ENCODE results near the gene MRPL24. TPM values are rescaled to one million over a fixed set of nuclear protein-coding genes. Genes with fewer than 3 reads are reported as not detected.

MRPL24 gene
- total and polyA plus RNA-seq, 2 of the 4 experiments (the other 2 are of a cell fraction): 68.8 to 99.5 TPM

DNA sequence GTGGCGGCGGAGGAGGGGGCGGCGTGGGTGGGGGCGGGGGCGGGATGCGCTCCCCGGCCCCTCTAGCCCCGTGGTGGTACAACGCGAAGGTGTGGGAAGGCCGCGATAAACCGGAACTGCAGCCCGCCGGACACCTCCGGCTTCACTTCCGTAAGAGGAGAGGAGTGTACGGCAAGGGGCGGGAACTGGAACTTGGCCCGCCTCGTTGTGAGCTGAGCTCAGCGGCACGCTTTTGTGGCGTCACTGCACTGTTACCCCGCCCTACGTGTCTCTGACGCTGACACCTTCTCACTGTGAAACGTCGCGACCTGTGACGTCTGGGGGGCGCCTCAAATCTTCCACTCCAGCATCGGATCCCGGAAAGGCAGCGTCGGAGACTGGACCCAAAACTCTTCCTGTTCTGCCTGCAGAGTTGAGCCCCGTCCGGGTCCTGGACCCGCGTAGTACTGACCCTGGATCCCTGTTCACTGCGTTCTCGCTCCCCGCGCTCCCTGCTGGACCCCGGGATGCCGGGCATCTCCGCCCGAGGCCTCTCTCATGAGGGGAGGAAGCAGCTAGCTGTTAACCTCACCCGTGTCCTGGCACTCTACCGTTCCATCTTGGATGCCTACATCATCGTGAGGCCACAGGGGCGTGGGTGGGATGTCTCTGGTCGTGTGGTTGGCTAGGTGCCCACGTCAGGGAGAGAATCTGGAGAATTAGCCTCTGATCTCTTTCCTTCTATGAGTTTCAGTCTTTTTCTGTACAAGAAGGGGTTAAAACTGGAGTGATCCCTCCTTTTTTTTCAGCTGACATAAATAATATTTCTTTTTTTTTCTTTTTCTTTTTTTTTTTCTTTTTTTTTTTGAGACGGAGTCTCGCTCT is 12.1 kb downstream of the MRPL24 start, which contains the start of gene ISG20L2 (continued):
- no peak for TF ChIP-seq MAFK (IDR thresholded peaks at IDR 0.05; ENCODE audit: low read depth, low read length)
- TF ChIP-seq SMC3 (IDR thresholded peaks at IDR 0.05; ENCODE audit: low read depth, low read length): no peak
- peak; percentile 79; the same call in 1 of the 2 replicates for TF ChIP-seq MAZ (IDR thresholded peaks at IDR 0.05; ENCODE audit: borderline replicate concordance, low read depth, low read length)

Measured in IMR-90 (cell line).